GM19463 (cell line): ENCODE measurements around the gene XPNPEP3.

ENCODE experiments used
- ATAC-seq: cut with Tn5 transposase; IDR thresholded peaks from one replicate; pipeline ENCODE4 v1.9.1; 2021; ENCODE audit warnings: mild to moderate bottlenecking, moderate library complexity; ENCODE audit not compliant: unreplicated experiment

Gene XPNPEP3

DNA sequence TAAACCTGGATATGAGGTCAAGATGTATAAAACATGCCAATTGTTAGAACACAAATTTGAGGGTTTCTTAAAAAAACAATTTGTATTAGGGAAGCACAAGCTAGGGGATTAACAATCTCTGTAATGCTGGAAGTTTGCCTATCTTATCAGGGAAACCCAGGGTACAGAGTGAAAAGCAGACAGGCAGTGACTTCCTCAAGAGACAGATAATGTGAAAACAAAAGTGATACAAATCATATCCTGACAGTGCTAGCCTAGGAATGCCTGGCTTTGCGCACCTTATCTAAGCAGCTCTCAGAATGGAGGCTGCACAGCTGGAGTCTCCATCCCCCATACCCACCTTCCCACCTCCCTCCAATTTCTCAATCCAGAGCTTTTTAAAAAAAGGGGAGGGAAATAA is 71.7 kb downstream of the XPNPEP3 start:
- no peak for ATAC-seq

DNA sequence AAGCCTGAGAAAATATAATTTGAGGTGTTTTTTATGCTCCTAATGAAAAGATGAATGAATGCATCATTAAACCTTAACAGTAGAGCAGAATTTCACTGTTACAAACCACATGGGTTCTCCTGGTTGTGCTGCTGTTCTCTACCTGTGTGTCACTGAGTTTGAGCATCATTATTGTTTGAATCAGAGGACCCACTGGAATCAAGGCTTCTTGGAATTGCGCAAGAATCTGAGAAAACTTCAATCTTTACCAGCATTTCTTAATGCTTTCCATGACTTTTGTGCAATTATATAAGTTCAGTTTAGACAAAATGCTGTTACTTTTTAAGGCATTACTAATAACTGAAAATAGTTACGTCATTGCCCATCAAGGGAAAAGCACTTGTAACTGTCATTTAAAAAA is 75.4 kb downstream of the XPNPEP3 start:
- no peak for ATAC-seq

DNA sequence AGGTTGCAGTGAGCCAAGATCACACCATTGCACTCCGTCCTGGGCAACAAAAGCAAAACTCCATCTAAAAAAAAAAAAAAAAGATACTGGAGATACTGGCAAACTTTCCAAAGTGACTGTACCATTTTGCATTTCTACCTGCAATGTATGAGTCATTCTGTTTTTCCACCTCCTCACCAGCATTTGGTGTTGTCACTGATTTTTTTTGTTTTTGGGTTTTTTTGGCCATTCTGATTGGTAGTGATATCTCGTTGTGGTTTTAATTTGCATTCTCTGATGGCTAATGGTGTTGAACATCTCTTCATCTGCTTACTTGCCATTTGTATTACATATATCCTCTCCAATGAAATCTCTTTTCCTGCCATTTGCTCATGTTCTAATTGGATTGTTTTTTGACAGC is 82.3 kb downstream of the XPNPEP3 start:
- ATAC-seq = no peak

DNA sequence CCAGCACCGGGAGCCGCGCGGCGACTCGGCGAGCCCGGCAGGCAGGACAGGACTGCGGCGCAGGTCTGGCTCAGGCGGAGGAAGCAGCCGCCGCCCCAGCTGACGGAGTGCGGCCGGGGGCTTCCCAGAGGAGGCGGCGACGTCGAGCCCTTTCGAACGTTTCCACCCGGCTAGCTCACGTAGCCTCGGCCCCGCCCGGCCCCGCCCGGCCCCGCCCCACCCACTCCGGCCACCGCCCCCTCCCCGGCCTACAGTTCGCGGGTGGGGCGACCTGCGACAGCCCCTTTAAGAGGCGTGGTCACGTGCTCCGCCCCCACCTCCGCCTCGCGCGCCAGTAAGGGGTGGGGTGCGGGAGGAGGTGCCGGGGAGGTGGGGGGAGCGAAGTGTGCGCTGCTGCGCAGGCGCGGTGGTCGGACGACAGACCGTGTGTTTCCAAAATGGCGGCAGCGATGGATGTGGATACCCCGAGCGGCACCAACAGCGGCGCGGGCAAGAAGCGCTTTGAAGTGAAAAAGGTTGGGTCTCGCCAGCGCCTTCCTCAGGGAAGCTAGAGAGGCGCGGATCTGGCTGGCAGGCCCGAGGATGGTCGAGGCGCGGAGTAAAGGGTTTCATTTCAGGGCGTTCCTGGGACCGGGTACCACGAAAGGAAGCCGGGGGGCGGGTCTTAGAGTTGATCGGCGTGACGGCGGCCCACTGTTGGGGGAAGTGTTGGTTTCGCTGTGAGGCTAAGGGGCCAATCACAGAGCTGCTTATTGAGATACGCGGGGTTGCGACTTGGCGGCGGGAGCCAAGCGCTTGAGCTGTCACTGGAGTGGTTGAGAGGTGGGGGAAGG is 94.2 kb downstream of the XPNPEP3 start, which contains the start of gene RBX1:
Gene RBX1 (plus strand): TSS at position 417 of the 833 bp plus-strand sequence. CDS start 21 bp downstream, at position 438.
- peak; percentile 74 for ATAC-seq

DNA sequence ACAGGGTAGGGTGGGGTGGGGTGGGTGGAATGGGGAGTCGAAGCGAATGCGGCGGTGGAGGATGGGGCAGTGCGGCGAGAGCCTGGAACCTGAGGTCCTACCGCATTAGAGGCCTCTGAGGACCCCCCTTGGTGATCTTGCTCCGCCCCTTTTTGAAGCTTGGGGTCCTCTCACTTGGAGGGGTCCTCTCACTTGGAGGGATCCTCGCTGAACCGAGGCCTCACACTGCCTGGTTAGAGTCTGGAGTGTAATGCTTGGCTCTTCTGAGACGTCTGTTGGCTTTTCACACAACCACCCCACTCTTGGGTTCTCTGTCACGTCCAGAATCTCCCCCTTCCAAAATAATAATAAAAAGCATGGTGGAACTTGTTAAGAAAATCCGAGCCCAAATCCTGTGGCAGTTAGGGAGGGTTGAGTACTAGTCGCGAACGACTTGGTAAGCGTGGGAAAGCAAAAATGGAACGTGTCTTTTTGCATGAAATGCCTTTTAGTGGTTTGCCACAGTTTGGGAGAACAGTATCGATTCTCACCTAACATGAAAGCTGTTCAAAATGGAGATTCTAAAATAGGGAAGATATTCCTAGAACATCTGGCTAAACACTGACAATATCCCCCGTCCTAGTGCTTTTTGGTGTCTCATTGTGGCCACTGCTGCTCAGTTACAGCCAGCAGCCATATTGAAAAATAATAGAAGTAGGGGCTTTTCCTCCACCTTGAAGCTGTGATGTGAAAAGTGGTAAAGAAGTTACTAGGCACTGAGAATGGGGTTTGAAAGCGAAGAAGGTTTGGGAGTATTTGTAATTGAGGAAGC is 95.1 kb downstream of the XPNPEP3 start:
- no peak for ATAC-seq

DNA sequence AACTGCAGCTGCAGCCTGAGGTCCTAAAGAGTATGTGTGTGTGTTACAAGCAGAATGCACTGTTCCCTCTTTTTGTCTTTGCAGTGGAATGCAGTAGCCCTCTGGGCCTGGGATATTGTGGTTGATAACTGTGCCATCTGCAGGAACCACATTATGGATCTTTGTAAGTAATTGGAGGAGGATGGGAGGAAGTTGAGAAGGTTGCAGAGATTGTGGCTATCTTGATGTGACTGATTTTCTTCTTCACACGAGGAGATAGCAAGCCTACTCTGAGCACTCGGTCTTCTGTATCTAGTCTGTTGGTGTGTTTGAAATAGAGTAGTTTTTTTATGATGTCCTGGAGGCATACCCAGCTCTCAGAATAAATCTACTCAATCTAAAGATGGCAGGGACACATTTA is 96.5 kb downstream of the XPNPEP3 start:
- ATAC-seq = no peak

DNA sequence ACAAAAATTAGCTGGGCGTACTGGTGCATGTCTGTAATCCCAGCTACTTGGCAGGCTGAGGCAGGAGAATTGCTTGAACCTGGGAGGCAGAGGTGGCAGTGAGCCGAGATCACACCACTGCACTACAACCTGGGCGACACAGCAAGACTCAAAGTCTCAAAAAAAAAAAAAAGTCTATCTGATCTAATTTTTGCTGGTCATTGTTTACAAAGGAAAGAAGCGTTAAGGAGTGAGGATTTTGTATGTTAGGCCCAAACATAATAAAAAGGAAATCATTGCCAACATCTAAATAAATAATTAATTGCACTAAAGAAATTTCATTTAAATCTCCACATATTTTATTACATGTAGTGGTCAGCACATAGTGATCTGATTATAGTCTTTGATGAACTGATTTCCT is 97.2 kb downstream of the XPNPEP3 start:
- ATAC-seq = no peak

DNA sequence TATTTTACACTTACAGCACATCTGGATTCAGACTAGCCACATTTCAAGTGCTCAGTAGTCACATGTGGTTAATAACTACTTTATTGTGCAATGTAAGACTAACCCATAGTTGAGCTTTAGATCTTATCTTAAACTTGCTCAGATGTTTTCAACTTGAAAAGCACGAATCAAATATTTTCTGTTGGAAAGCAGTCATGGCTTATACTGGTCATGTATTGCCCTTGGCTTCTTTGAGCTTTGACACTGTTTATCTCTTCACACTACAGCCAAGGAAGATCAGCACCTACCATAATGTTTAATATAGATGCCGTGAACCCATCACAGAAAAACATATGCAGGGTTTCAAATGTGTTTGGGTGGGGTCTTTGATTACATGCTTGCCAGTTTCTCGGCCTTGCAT is 98.6 kb downstream of the XPNPEP3 start:
- no peak for ATAC-seq

DNA sequence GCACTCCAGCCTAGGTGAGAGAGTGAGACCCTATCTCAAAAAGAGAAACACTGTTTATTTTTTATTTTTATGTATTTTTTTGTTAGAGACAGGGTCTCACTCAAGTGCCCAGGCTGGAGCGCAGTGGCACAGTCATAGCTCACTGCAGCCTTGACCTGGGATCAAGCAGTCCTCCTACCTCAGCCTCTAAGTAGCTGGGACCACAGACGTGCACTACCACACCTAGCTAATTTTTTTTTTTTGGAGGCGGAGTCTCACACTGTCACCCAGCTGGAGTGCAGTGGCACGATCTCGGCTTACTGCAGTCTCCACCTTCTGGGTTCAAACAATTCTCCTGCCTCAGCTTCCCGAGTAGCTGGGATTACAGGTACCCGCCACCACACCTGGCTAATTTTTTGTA is 100.7 kb downstream of the XPNPEP3 start:
- no peak for ATAC-seq

DNA sequence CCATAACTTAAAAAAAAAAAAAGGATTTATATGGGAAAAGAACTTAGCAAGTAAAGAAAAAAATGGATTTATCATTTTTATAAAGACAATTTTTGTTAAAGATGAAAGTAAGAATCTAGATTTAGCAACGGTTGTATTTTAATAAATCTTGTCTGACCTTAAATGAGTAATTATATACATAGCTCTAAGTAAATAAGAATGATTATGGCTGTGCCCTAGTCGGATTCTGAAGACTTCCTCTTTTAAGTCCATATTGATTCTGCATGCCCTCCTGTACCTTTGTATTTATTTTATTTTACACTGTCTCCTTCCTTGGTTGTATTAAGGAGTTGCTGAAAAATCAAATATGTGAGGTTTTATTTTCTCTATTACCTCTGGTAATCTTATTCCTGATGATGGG is 101.4 kb downstream of the XPNPEP3 start:
- no peak for ATAC-seq

DNA sequence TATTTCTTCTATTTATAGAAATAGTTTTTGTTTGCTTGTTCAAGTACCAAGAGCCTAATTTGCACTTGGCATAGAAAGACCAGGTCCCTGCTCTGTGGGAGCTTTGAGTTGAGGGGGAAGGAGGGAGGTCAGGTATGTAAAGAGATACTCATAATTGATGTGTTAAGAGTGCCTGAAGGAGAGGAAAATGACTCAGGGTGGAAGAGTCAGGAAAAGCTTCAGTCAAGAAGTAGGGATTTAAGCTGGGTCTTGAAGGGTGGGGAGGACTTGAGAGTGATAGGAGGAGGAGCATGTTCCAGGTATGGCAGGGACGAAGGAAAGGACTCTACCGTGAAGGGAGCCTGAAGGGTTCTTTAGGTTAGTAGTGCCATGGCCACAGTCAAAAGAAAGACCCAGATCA is 103.2 kb downstream of the XPNPEP3 start:
- no peak for ATAC-seq

DNA sequence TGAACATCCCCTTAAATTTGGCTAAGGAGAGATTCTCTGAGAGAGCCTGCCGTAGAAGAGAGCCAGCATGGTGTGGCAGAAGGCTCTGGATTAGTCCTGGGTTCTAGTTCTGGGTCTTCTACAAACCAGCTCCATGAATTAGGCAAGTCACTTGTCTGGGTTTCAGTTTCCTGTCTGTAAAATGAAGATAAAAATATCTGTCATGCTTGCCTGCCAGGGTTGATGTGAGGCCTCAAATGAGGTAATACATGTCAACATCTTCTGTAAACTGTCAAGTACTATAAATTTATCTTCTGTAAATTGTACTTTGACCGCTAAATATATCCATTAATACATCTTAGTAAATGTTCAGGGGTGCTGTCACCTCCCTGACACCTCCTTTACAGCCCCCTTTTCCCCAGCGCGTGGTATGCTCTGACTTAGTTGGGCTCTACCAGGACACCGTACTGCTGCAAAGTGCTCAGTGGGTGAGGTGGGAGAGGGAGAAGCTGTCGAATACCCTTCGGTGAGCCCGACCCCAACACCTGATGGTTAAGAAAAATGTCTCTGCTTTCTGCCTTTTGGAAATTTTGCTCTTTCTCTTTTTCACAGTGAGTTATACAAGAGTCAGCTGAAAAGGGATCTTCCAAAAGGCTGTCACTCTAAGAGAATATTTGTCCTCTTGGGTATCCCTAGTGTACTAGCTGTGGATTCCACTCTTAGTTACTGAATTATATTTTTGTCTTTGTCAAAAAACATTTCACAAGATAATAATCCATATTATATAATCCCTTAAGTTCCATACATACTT is 109.2 kb downstream of the XPNPEP3 start:
- no peak for ATAC-seq

DNA sequence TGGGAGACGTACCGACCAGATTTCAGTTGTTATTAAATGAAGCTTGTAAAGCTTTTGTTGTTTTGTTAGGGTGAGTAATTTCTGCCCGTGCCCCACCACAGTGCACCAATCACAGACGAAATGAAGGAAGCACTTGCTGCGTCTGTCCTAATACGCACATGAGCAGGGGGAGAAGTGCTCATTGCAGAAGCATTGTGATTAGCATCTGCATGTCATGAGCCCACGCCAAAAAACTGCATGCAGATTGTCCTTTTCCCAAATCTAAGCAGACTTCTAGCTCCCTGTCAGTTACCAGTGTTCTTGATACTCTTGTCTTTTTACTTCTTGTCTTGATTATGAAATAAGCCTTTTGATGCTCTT is 109.8 kb downstream of the XPNPEP3 start:
- no peak for ATAC-seq

DNA sequence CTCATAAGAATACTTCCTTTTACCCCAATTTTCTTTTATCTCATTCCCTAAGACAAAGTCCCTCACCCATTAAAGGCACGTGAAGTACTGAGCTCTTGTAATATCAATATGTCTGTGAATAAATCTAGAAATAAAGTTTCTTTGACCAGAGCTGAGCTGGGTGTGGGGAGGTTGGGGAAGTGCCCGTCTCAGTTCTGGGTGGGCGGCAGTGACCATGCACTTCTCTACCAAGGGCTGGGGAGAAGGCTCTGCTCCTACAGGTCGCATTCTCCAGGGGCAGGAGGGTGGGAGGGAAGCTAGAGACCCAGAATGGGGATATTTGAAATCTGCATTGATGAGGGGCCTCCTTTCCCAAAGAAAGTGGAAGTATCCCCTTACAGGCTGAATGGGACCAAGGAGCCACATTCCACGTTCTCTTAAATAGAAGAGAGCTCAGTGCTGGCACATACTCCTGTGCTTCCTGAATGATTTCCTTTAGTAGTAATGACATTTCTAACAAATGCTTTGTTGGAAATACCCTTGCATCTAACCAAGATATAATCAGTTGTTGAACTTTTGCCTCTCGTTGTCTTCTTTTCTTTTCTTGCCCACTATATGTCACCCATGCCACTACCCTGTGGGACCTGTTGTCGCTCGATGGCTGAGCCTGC is 110.3 kb downstream of the XPNPEP3 start:
- ATAC-seq = no peak

DNA sequence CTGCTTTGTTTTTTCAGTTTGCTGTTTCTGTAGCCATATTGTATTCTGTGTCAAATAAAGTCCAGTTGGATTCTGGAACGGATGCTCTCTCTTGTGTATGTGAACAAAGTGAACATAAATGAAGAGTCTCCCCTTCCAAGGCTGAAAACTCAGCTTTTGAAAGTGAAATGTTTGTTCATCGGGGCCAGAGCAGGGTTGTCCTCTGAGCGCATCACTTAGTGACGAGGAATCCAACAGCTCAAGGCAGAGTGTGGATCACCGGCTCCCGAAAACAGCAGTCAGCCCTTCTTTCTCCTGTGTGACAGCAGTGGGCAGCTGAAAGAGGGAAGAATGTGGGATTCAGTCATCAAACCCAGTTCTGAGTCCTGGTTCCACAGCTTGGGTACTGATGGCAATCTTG is 115.6 kb downstream of the XPNPEP3 start:
- ATAC-seq = no peak

DNA sequence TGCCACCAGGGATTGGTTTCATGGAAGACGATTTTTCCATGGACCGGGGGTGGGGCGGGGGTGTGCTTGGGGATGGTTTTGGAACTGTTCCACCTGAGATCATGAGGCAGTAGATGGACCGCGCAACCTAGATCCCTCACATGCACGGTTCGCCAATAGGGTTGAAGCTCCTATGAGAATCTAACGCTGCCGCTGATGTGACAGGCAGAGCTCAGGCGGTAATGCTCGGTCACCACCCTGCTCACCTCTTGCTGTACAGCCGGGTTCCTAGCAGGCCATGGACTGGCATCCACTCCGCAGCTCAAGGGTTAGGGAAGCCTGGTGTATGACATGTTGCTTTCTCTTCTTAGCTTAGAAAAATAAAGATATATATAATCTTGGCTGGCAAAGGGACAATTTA is 116.2 kb downstream of the XPNPEP3 start:
- no peak for ATAC-seq

DNA sequence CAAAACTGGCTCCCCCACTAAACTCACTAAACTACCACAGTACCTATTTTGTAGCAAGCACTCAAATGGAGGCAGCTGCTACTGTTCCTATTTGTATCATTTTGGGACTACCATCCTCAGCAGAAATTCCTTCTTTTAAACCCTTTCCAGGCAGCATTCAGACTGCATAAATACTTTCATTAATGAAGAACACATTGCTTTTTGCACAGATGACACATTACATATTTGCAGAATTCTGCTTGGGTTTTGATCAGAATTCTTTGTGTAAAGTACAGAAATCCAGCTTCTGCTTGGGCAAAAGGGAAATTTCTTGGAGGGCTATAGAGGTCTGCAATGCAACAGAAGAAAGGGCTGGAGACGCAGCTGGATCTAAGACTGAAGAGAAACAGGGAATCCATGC is 118.4 kb downstream of the XPNPEP3 start:
- no peak for ATAC-seq

DNA sequence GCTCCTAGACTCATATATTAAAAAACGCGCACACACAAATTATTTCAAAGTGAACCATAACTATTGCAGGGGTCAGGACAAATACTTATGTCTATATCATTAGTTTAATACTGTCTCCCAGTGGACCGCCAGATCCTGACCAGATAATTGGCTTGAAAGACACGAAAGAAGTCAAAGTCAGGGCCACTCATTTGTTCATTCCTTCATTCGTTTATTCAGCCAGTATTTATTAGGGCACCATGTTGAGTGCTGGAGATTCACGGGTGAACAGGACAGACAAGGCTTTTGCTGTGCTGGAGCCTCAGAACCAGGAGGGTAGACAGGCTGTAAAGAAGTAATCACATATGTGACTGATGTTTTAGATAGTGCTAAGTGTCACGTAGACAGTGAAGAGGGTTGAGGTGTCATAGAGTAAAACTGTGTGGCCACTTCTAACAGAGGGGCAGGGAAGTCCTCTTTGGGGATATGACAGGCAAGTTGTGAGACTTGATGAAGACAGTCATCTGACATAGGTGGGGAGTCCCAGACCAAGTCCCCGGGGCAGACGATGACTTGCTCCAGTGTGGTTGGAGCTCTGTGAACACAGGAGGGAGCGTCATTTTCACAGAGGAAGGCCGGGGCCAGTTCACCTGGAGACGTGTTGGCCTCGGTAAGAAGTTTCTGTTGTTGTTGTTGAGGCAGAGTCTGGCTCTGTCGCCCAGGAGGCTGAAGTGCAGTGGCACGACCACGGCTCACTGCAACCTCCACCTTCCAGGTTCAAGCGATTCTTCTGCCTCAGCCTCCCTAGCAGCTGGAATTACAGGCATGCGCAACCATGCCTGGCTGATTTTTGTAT is 120.1 kb downstream of the XPNPEP3 start:
- ATAC-seq = no peak

DNA sequence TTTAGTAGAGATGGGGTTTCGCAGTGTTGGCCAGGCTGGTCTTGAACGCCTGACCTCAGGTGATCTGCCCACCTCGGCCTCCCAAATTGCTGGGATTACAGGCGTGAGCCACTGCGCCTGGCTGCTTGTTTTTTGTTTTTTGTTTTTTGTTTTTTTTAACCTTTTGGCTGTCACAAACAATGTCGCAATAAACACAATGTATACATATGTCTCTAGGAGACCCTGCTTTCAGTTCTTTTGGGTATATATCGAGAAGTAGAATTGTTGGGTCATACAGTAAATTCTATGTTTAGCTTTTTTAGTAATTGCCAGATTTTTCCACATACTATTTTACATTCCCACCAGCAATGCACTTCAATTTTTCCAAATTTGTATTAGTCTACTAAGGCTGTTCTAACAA is 122.2 kb downstream of the XPNPEP3 start:
- no peak for ATAC-seq

DNA sequence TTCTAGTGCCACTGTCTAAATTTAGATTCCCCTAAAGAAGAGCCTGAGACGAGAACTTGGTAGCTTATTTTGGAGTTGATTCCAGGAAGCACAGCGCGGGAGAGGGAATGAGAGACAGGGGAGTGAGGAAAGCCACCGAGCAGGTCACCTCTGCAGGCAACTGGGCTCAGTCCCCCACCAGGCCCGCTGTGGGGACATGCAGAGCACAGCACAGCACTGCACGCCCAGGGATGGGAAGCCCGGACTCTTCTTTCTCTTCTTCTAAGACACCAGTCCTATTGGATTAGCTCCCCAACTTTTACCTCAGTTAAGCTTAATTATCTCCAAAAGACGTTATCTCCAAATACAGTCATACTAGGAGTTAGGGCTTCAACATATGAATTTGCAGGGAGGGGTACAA is 122.9 kb downstream of the XPNPEP3 start:
- ATAC-seq = no peak
